VCaP (cell line): ENCODE data around the gene CORO2B.

Experiments
- H3K27ac ChIP-seq: fragments of 450-650 bp; 2 replicates; pipeline ENCODE4 v1.5.1; 2017
- CTCF ChIP-seq: fragments of 450-650 bp; conservative IDR thresholded peaks from 2 replicates; pipeline ENCODE4 v1.5.1; 2017; ENCODE audit warnings: mild to moderate bottlenecking, moderate library complexity

CORO2B gene

GRCh38 chr15:68700455-68701123, 121.8 kb downstream of the CORO2B start:
- H3K27ac ChIP-seq: peak overlapping the region; percentile 8; the same call in 1 of the 2 replicates
- TF ChIP-seq CTCF: no peak

GRCh38 chr15:68701886-68702285, 123.1 kb downstream of the CORO2B start:
- no peak for TF ChIP-seq CTCF

GRCh38 chr15:68704496-68705021, 125.8 kb downstream of the CORO2B start:
- H3K27ac ChIP-seq: peak overlapping the region; percentile 98
- no peak for TF ChIP-seq CTCF

More at GRCh38 chr15:68701886-68702285, 123.1 kb downstream of the CORO2B start:
- H3K27ac ChIP-seq: peak overlapping the region; percentile 98; the same call in 1 of the 2 replicates

- H3K27ac ChIP-seq: peak overlapping the region; percentile 98
- no peak for TF ChIP-seq CTCF
These were observed 127.5 kb downstream of the CORO2B start for GRCh38 chr15:68706256-68706655.

DNA sequence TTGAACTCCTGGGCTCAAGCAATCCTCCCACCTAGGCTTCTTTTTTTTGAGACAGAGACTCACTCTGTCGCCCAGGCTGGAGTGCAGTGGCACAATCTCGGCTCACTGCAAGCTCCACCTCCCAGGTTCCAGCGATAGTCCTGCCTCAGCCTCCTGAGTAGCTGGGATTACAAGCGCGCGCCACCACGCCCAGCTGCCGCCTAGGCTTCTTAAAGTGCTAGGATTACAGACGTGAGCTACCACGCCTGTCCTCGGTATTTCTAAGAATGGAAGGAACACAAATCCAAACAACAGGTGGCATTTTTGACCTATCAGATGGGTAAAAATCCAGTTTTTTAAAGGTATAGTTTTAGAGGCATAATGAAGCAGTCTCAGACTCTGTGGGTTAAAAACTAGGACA, 128.1 kb downstream of the CORO2B start:
- no peak for TF ChIP-seq CTCF
- no peak overlapping the region; the same call in 1 of the 2 replicates for H3K27ac ChIP-seq

- no peak overlapping the region for H3K27ac ChIP-seq
- TF ChIP-seq CTCF: no peak
These were observed 128.6 kb downstream of the CORO2B start for GRCh38 chr15:68707386-68707785.

DNA sequence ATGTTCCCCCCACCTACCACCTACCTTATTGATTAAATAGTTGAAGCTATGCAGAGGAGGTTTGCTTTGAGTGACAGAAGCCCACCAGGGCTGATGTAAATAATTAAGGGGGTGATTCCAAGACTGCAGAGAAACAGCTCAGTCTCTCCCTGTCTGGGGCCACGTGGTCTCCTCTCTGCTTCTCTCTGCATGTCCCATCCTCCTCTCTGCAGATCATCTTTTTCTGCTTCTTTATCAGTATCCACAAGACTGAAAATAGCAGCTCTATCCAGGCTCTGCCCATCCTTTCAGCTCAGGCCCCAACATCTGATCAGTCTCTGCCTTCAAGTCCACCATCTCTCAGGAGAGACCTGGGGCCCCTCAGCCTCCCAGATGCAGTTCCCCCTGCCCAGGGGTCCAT, 131.1 kb downstream of the CORO2B start:
- TF ChIP-seq CTCF: no peak
- no peak overlapping the region; the same call in 1 of the 2 replicates for H3K27ac ChIP-seq
